IPS-20b (cell line): Measurements from ENCODE around the gene GAB1.
A peak's percentile ranks its signal among the peaks of the same experiment; 100 is the strongest.
"Not testable (repeated sequence)": the region's sequence is repeated elsewhere in the genome, so short reads cannot be mapped to it uniquely, and the experiment has no call there.

Experiments
- H3K27ac ChIP-seq: one replicate; pipeline ENCODE4 v1.5.1; 2013; ENCODE audit warnings: low read length
- H3K27me3 ChIP-seq: 2 replicates; pipeline ENCODE4 v1.6.1; 2013; ENCODE audit warnings: mild to moderate bottlenecking, low read length, inconsistent platforms; ENCODE audit not compliant: insufficient read depth
- H3K36me3 ChIP-seq: 2 replicates; pipeline ENCODE4 v1.6.1; 2013; ENCODE audit warnings: low read depth, mild to moderate bottlenecking, inconsistent platforms, low read length, moderate library complexity; ENCODE audit not compliant: insufficient read depth
- H3K4me1 ChIP-seq: 2 replicates; pipeline ENCODE4 v1.6.1; 2013; ENCODE audit warnings: mild to moderate bottlenecking, control low read depth, inconsistent platforms, low read length, moderate library complexity; ENCODE audit not compliant: insufficient read depth
- H3K4me3 ChIP-seq: 2 replicates; pipeline ENCODE4 v1.5.1; 2013; ENCODE audit warnings: mild to moderate bottlenecking, low read length, inconsistent platforms
- H3K9ac ChIP-seq: 2 replicates; pipeline ENCODE4 v1.6.1; 2013; ENCODE audit warnings: low read depth, mild to moderate bottlenecking, inconsistent platforms, low read length, moderate library complexity
- H3K9me3 ChIP-seq: 2 replicates; pipeline ENCODE4 v1.6.1; 2013; ENCODE audit warnings: mild to moderate bottlenecking, low read depth, low read length, inconsistent platforms; ENCODE audit not compliant: insufficient read depth

The GAB1 gene

DNA sequence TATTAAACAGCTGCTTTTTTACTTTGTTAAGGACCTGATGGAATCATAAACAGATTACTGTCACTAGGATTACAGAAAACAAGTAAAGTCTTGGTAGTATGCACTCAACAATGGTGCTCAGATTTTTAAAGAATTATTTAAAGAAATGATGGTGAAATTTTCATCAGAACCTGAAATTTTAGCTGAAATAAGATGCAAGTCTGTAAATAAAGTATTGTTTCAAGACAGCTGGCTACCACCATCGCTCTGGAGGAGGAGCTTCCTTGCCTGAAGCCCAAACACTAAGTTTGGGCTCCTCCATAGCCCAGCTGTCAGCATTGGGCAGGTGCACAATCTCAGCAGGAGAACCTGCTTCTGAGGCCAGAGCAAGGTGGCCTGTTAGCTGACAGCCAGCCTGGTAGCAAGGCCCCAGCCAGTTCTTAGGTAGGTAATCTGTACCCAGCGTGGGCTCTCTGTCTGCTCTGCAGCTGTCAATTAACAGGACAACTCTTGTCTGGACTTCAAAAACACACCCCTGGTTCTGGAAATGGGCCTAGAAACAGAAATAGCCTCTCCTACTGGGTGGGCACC, 4.6 kb downstream of the GAB1 start:
- no peak overlapping the region for H3K9ac ChIP-seq
- peaks cover 18% of the 10 kb centered on the region; the same call in 1 of the 2 replicates for H3K27me3 ChIP-seq
- no peaks in the 10 kb centered on the region for H3K36me3 ChIP-seq
- H3K4me1 ChIP-seq = peaks cover 17% of the 10 kb centered on the region
- no peaks in the 10 kb centered on the region for H3K9me3 ChIP-seq
- H3K4me3 ChIP-seq = no peak overlapping the region
- no peak overlapping the region for H3K27ac ChIP-seq

DNA sequence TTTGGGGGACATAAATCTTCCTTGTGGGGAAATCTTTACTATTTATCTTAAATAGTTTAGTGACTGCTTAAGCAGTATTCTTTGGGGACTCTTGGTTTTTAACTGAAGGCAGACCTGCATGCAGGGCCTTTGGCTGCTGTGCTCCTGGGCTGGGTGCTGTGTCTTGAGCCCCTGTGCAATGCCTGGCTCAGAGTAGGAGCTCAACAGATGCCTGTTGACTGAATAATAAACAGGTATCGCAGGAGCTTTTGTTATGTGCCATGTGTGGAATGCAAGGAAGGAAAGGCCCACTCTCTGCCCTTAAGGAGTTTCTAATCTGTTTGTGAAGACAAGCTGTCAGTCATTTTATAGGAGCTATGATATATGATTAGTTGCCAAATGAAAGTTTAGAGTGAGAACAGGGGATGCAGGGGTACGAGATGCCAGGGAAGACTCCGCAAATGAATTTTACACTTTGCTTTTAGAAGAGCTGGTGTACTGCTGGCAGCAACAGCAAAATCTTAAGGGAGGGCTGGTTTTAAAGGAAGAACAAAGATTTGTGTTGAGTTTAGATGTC, 6.7 kb downstream of the GAB1 start:
- Histone ChIP-seq H3K4me1 (peaks cover 19% of the 10 kb centered on the region), H3K27me3 (peaks cover 8% of the 10 kb centered on the region; the same call in 1 of the 2 replicates), H3K4me3 (no peak overlapping the region), H3K36me3 (no peaks in the 10 kb centered on the region), H3K9ac (no peak overlapping the region), H3K27ac (no peak overlapping the region), H3K9me3 (no peaks in the 10 kb centered on the region)

GRCh38 chr4:143344041-143344440, 7.4 kb downstream of the GAB1 start:
- Histone ChIP-seq H3K27me3 (0 out of 2 replicates have a peak, but pooled peaks cover 5% of the 10 kb centered on the region), H3K9ac (no peak overlapping the region), H3K27ac (no peak overlapping the region), H3K4me1 (peaks cover 19% of the 10 kb centered on the region), H3K36me3 (no peaks in the 10 kb centered on the region), H3K4me3 (no peak overlapping the region), H3K9me3 (no peaks in the 10 kb centered on the region)

- H3K4me3 ChIP-seq = no peak overlapping the region
- H3K4me1 ChIP-seq = peaks cover 19% of the 10 kb centered on the region
- H3K27me3 ChIP-seq = no peaks in the 10 kb centered on the region
- H3K36me3 ChIP-seq = no peaks in the 10 kb centered on the region
- no peak overlapping the region for H3K27ac ChIP-seq
- H3K9me3 ChIP-seq = no peaks in the 10 kb centered on the region
- no peak overlapping the region for H3K9ac ChIP-seq
Observed at GRCh38 chr4:143344774-143345173, 8.1 kb downstream of the GAB1 start.

DNA sequence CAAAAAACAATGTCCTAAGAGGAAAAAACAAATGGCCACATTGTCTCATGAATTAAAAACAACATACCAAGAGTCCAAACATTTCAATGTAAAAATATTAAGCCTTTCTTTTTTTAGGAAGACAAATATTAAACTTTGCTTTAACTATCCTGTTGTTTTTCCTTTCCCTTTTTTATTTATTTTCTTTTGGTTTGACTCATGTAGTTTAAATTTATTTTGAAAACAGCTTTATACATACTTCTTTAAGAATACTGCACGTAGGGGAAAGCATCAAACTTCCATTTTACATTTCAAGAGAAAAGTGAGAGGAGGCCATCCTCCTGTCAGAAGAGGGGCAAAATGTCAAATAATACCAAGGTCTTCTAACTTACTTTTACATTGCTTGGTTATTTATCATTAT, 8.7 kb downstream of the GAB1 start:
- no peaks in the 10 kb centered on the region for H3K9me3 ChIP-seq
- H3K27me3 ChIP-seq = no peaks in the 10 kb centered on the region
- H3K9ac ChIP-seq = no peak overlapping the region
- H3K36me3 ChIP-seq = no peaks in the 10 kb centered on the region
- H3K4me3 ChIP-seq = no peak overlapping the region
- peaks cover 19% of the 10 kb centered on the region for H3K4me1 ChIP-seq
- H3K27ac ChIP-seq = no peak overlapping the region

- Histone ChIP-seq H3K27ac (no peak overlapping the region), H3K9ac (no peak overlapping the region), H3K27me3 (no peaks in the 10 kb centered on the region), H3K9me3 (no peaks in the 10 kb centered on the region), H3K4me3 (no peak overlapping the region), H3K36me3 (no peaks in the 10 kb centered on the region), H3K4me1 (peaks cover 21% of the 10 kb centered on the region)
Observed at GRCh38 chr4:143346206-143346605, 9.5 kb downstream of the GAB1 start.

DNA sequence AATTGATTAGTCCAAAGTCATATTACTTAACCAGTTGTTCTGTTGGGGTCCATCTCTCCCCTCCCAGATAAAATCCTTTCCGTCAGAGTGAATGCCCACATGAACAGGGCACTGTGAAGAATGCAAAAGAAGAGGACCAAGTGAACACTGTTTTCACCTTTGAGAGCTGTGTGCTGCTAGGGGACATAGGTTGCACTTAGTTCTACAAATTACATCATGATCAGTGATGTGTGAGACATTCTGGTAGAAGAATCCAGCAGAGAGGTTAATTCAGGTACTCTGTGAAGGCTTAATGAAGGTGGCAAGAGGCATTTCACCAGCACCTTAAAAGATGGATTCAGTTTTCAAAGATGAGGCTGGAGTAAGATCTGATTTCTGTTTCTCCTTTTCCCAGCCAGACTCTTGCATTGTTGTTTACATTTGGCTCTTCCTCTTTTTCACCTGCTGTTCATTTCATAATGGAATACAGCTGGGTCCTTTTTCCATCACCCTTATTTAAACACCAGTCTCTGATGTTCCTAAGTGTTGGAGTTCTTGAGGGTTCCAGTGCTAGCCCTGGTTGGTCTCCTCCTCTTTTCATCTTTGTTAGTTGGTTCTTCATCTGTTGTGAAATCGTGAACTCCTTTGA, 10.9 kb downstream of the GAB1 start:
- Histone ChIP-seq H3K4me3 (no peak overlapping the region), H3K27me3 (no peaks in the 10 kb centered on the region), H3K27ac (no peak overlapping the region), H3K4me1 (peaks cover 35% of the 10 kb centered on the region), H3K9ac (no peak overlapping the region), H3K9me3 (no peaks in the 10 kb centered on the region), H3K36me3 (no peaks in the 10 kb centered on the region)

DNA sequence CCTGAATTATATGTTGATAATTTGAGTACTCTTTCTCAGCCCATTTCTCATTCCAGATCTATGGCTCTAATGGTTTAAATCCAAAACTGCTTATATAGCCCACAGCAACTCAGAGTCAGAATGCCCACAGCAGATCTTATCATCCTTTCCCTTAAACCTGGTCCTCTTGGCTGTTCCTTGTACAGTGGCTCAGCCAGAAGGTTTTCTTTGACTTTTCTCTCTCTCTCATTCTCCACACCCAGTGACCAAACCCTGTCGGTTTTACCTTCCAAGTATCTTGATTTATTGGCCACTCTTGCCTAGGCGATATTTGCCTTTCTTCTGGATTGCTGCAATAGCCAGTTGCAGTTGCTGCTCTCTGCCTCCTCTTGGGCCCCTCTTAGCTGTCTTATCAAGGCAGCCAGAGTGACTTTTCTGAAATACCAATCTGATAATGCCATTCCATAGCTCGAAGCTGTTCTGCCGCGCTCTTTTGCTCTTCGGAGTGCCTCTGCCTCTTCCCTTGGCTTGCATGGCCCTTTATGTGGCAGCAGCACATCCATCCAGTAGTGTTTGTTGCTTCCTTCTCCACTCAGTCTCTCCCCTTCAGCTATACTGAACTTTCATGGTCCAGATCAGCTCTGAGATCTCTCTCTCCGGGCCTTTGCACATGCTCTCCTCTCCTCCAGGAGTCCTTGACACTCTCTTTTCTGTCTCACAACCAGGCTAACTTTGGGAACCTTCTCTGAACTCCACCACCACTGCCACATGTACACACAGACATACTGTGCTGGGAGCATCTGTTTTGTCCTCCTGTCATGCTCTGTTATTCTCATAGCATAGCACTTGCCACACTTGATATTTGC, 11.8 kb downstream of the GAB1 start:
- H3K9ac ChIP-seq = no peak overlapping the region
- peaks cover 40% of the 10 kb centered on the region for H3K4me1 ChIP-seq
- H3K36me3 ChIP-seq = no peaks in the 10 kb centered on the region
- no peaks in the 10 kb centered on the region for H3K27me3 ChIP-seq
- H3K9me3 ChIP-seq = no peaks in the 10 kb centered on the region
- no peak overlapping the region for H3K4me3 ChIP-seq
- no peak overlapping the region for H3K27ac ChIP-seq

GRCh38 chr4:143349858-143350527, 13.3 kb downstream of the GAB1 start:
- not testable (repeated sequence) for H3K9ac ChIP-seq, H3K36me3 ChIP-seq, H3K4me3 ChIP-seq, H3K9me3 ChIP-seq, H3K27ac ChIP-seq, H3K27me3 ChIP-seq
- H3K4me1 ChIP-seq = peaks cover 32% of the 10 kb centered on the region

DNA sequence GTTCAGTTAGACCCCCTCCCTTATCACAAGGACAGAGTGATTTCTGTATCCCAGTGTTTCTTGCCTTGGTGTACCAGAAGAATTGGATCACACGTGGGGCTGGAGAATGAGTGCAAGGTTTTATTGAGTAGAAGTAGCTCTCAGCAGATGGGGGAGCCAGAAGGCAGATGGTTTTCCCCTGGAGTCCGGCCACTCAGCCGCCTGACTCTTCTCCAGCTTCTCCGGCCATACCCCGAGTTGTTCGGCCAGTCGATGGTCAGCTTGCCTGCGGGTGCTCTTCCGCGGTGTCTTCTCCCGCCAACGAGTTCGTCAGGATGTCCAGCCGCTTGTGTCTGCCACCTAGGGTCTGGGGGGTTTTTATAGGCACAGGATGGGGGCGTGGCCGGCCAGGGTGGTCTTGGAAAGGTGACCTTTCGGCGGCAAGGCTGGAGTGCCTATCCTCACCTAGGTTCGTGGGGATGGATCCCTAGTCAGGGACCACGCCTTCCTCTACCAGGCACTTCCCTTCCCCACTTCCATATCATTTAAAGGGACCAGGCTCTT, 14.5 kb downstream of the GAB1 start:
- H3K27ac ChIP-seq = no peak overlapping the region
- no peaks in the 10 kb centered on the region for H3K36me3 ChIP-seq
- no peak overlapping the region for H3K4me3 ChIP-seq
- no peaks in the 10 kb centered on the region for H3K27me3 ChIP-seq
- H3K9ac ChIP-seq = no peak overlapping the region
- H3K4me1 ChIP-seq = peaks cover 42% of the 10 kb centered on the region
- H3K9me3 ChIP-seq = no peaks in the 10 kb centered on the region

DNA sequence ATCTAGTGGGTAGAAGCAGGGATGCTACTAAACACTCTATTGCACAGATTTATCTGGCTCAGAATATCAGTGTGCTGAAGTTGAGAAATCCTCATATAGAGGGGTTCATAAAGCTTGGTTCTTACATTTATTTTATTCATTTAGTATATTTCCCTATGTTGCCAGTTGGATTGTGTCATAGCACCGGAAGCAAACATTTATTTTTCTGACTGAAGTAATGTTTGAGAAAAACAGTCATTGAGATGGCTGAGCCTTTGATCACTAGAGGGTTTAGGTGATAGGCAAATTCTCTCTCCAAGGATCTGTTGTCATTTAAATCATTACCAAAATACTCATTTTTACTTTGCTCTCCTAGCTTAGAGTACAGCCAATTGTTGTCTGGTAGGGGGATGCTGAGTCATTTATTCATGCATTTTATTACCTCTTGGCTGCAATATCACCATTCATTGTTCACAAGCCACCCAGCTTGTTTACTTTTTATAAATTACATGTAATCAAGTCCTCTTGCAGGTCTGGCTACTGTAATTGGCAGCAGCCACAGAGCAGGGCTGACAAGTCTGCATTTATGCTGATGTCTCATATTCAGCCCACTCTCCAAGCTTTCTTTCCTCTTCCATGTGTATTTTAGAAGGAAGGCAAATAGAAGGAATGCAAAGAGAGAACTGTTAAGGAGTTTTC, 15.2 kb downstream of the GAB1 start:
- Histone ChIP-seq H3K9ac (no peak overlapping the region), H3K4me1 (peaks cover 47% of the 10 kb centered on the region), H3K4me3 (0 out of 2 replicates have a peak overlapping the region, but pooled peaks have one; percentile 3), H3K27ac (no peak overlapping the region), H3K36me3 (no peaks in the 10 kb centered on the region), H3K9me3 (no peaks in the 10 kb centered on the region), H3K27me3 (no peaks in the 10 kb centered on the region)
